Activated naive CD8-positive, alpha-beta T cell (primary cell): Measurements from ENCODE around the gene TMEM214.

ENCODE experiments used
- H3K27ac Mint-ChIP-seq: one replicate; pipeline ENCODE4 v1.8.0; 2021; ENCODE audit warnings: mixed read lengths
- H3K27me3 Mint-ChIP-seq: one replicate; pipeline ENCODE4 v1.8.0; 2021; ENCODE audit warnings: mixed read lengths
- H3K36me3 Mint-ChIP-seq: one replicate; pipeline ENCODE4 v1.8.0; 2021; ENCODE audit warnings: mixed read lengths
- H3K4me1 Mint-ChIP-seq: one replicate; pipeline ENCODE4 v1.8.0; 2021; ENCODE audit warnings: low read depth, mixed read lengths
- H3K4me3 Mint-ChIP-seq: one replicate; pipeline ENCODE4 v1.8.0; 2021; ENCODE audit warnings: mild to moderate bottlenecking, mixed read lengths
- H3K9me3 Mint-ChIP-seq: one replicate; pipeline ENCODE4 v1.8.0; 2021; ENCODE audit warnings: low read depth, mixed read lengths

The TMEM214 gene

GRCh38 chr2:27032495-27033252 is at the start of gene TMEM214:
TSS of gene TMEM214 (plus strand) at chr2:27032965. CDS start at chr2:27033016, 51 bp downstream.
- H3K27ac Mint-ChIP-seq = peak within 1 kb of the TSS; percentile 86

GRCh38 chr2:26983746-26984145 is 49.0 kb upstream of the TMEM214 start:
- Mint-ChIP-seq H3K4me3 (no peak overlapping the region), H3K36me3 (peaks cover 3% of the 10 kb centered on the region), H3K27ac (no peak overlapping the region), H3K4me1 (no peaks in the 10 kb centered on the region), H3K27me3 (no peaks in the 10 kb centered on the region), H3K9me3 (no peaks in the 10 kb centered on the region)

More at GRCh38 chr2:27032495-27033252, at the start of gene TMEM214:
- peaks cover 27% of the 10 kb centered on the region for H3K4me1 Mint-ChIP-seq
- H3K27me3 Mint-ChIP-seq = no peaks in the 10 kb centered on the region
- H3K36me3 Mint-ChIP-seq = no peaks in the 10 kb centered on the region
- H3K4me3 Mint-ChIP-seq = peak within 1 kb of the TSS; percentile 93
- H3K9me3 Mint-ChIP-seq = no peaks in the 10 kb centered on the region

GRCh38 chr2:26985807-26986206 is 47.0 kb upstream of the TMEM214 start:
- no peak overlapping the region for H3K27ac Mint-ChIP-seq
- H3K36me3 Mint-ChIP-seq = no peaks in the 10 kb centered on the region
- H3K9me3 Mint-ChIP-seq = no peaks in the 10 kb centered on the region
- no peaks in the 10 kb centered on the region for H3K27me3 Mint-ChIP-seq
- no peaks in the 10 kb centered on the region for H3K4me1 Mint-ChIP-seq
- H3K4me3 Mint-ChIP-seq = no peak overlapping the region

GRCh38 chr2:26986576-26986975 is 46.2 kb upstream of the TMEM214 start:
- Mint-ChIP-seq H3K4me1 (no peaks in the 10 kb centered on the region), H3K27ac (no peak overlapping the region), H3K36me3 (no peaks in the 10 kb centered on the region), H3K9me3 (no peaks in the 10 kb centered on the region), H3K4me3 (no peak overlapping the region), H3K27me3 (no peaks in the 10 kb centered on the region)

GRCh38 chr2:26988058-26988860 is 44.5 kb upstream of the TMEM214 start:
- H3K4me1 Mint-ChIP-seq = no peaks in the 10 kb centered on the region
- no peaks in the 10 kb centered on the region for H3K36me3 Mint-ChIP-seq
- H3K9me3 Mint-ChIP-seq = no peaks in the 10 kb centered on the region
- H3K27me3 Mint-ChIP-seq = no peaks in the 10 kb centered on the region
- no peak overlapping the region for H3K27ac Mint-ChIP-seq
- H3K4me3 Mint-ChIP-seq = no peak overlapping the region

GRCh38 chr2:26989156-26989555 is 43.6 kb upstream of the TMEM214 start:
- no peak overlapping the region for H3K4me3 Mint-ChIP-seq
- H3K4me1 Mint-ChIP-seq = no peaks in the 10 kb centered on the region
- H3K9me3 Mint-ChIP-seq = no peaks in the 10 kb centered on the region
- H3K36me3 Mint-ChIP-seq = no peaks in the 10 kb centered on the region
- H3K27me3 Mint-ChIP-seq = no peaks in the 10 kb centered on the region
- no peak overlapping the region for H3K27ac Mint-ChIP-seq

- H3K9me3 Mint-ChIP-seq = no peaks in the 10 kb centered on the region
- peaks cover 2% of the 10 kb centered on the region for H3K36me3 Mint-ChIP-seq
- H3K27ac Mint-ChIP-seq = no peak overlapping the region
- no peaks in the 10 kb centered on the region for H3K27me3 Mint-ChIP-seq
- H3K4me3 Mint-ChIP-seq = no peak overlapping the region
- H3K4me1 Mint-ChIP-seq = no peaks in the 10 kb centered on the region
These were observed 41.0 kb upstream of the TMEM214 start for GRCh38 chr2:26991717-26992116.

GRCh38 chr2:26993768-26994167 is 39.0 kb upstream of the TMEM214 start:
- Mint-ChIP-seq H3K9me3 (no peaks in the 10 kb centered on the region), H3K27ac (no peak overlapping the region), H3K4me1 (no peaks in the 10 kb centered on the region), H3K36me3 (peaks cover 2% of the 10 kb centered on the region), H3K4me3 (no peak overlapping the region), H3K27me3 (no peaks in the 10 kb centered on the region)

GRCh38 chr2:26994983-26995382 is 37.8 kb upstream of the TMEM214 start:
- no peaks in the 10 kb centered on the region for H3K27me3 Mint-ChIP-seq
- no peaks in the 10 kb centered on the region for H3K9me3 Mint-ChIP-seq
- peaks cover 2% of the 10 kb centered on the region for H3K36me3 Mint-ChIP-seq
- H3K4me3 Mint-ChIP-seq = no peak overlapping the region
- no peaks in the 10 kb centered on the region for H3K4me1 Mint-ChIP-seq
- no peak overlapping the region for H3K27ac Mint-ChIP-seq

GRCh38 chr2:26997394-26997793 is 35.4 kb upstream of the TMEM214 start:
- H3K9me3 Mint-ChIP-seq = no peaks in the 10 kb centered on the region
- no peak overlapping the region for H3K27ac Mint-ChIP-seq
- no peak overlapping the region for H3K4me3 Mint-ChIP-seq
- no peaks in the 10 kb centered on the region for H3K27me3 Mint-ChIP-seq
- no peaks in the 10 kb centered on the region for H3K4me1 Mint-ChIP-seq
- peaks cover 2% of the 10 kb centered on the region for H3K36me3 Mint-ChIP-seq

- Mint-ChIP-seq H3K27me3 (no peaks in the 10 kb centered on the region), H3K4me3 (no peak overlapping the region), H3K9me3 (no peaks in the 10 kb centered on the region), H3K36me3 (peaks cover 2% of the 10 kb centered on the region), H3K4me1 (no peaks in the 10 kb centered on the region), H3K27ac (no peak overlapping the region)
These were observed 34.4 kb upstream of the TMEM214 start for GRCh38 chr2:26998323-26998722.

- H3K36me3 Mint-ChIP-seq = no peaks in the 10 kb centered on the region
- H3K4me3 Mint-ChIP-seq = no peak overlapping the region
These were observed 32.5 kb upstream of the TMEM214 start for GRCh38 chr2:27000228-27000627.

GRCh38 chr2:27000995-27001394 is 31.8 kb upstream of the TMEM214 start:
- Mint-ChIP-seq H3K36me3 (no peaks in the 10 kb centered on the region), H3K9me3 (no peaks in the 10 kb centered on the region), H3K4me1 (no peaks in the 10 kb centered on the region), H3K27me3 (peaks cover 5% of the 10 kb centered on the region), H3K4me3 (no peak overlapping the region), H3K27ac (no peak overlapping the region)

More at GRCh38 chr2:27000228-27000627, 32.5 kb upstream of the TMEM214 start:
- H3K27me3 Mint-ChIP-seq = peaks cover 5% of the 10 kb centered on the region
- no peaks in the 10 kb centered on the region for H3K9me3 Mint-ChIP-seq
- H3K27ac Mint-ChIP-seq = no peak overlapping the region
- no peaks in the 10 kb centered on the region for H3K4me1 Mint-ChIP-seq

GRCh38 chr2:27001950-27002349 is 30.8 kb upstream of the TMEM214 start:
- Mint-ChIP-seq H3K27ac (no peak overlapping the region), H3K4me1 (no peaks in the 10 kb centered on the region), H3K27me3 (peaks cover 5% of the 10 kb centered on the region), H3K9me3 (no peaks in the 10 kb centered on the region), H3K4me3 (no peak overlapping the region), H3K36me3 (no peaks in the 10 kb centered on the region)

GRCh38 chr2:27003007-27003406 is 29.8 kb upstream of the TMEM214 start:
- H3K4me1 Mint-ChIP-seq = no peaks in the 10 kb centered on the region

More at GRCh38 chr2:27003007-27003406, 29.8 kb upstream of the TMEM214 start:
- no peaks in the 10 kb centered on the region for H3K9me3 Mint-ChIP-seq
- peaks cover 5% of the 10 kb centered on the region for H3K27me3 Mint-ChIP-seq
- no peak overlapping the region for H3K4me3 Mint-ChIP-seq
- H3K36me3 Mint-ChIP-seq = no peaks in the 10 kb centered on the region
- no peak overlapping the region for H3K27ac Mint-ChIP-seq
